GM19099 (cell line): ENCODE results near the gene CCL11.

Source experiments
- POLR2A ChIP-seq: IDR thresholded peaks from 3 replicates; pipeline ENCODE4 v1.6.1; 2011; ENCODE audit warnings: low read depth; ENCODE audit not compliant: insufficient read length; ENCODE audit errors: extremely low read depth

Gene CCL11

DNA sequence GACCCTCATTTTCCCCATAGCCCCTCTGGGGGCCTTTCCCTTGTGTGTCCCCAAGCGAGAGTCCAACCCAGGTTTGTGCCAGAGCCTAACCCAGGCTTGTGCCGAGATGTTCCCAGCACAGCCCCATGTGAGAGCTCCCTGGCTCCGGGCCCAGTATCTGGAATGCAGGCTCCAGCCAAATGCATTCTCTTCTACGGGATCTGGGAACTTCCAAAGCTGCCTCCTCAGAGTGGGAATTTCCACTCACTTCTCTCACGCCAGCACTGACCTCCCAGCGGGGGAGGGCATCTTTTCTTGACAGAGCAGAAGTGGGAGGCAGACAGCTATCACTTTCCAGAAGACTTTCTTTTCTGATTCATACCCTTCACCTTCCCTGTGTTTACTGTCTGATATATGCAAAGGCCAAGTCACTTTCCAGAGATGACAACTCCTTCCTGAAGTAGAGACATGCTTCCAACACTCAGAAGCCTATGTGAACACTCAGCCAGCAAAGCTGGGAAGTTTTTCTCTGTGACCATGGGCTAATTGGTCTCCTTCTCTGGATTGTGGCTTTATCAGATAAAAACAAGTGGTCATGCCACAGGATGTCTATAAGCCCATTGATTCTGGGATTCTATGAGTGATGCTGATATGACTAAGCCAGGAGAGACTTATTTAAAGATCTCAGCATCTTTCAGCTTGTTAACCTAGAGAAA, 33.0 kb upstream of the CCL11 start:
- TF ChIP-seq POLR2A = no peak

DNA sequence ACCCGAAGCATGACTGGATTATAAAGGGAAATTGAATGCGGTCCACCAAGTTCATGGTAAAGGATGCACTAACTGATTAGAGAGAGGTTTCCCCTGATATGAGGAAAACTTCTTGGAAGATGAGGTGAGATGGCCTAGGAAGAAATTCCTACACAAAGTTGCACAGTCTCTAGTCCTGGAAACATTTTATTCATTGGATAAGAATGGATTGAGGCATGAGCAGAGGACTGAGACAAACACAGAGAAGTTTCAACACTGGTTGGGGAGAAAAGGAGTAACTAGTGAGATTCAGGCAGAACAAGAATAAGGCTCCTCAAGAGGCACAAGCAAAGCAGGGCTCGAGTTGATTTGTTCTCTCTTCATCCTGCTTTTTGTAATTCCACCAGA, 32.4 kb upstream of the CCL11 start:
- no peak for TF ChIP-seq POLR2A

DNA sequence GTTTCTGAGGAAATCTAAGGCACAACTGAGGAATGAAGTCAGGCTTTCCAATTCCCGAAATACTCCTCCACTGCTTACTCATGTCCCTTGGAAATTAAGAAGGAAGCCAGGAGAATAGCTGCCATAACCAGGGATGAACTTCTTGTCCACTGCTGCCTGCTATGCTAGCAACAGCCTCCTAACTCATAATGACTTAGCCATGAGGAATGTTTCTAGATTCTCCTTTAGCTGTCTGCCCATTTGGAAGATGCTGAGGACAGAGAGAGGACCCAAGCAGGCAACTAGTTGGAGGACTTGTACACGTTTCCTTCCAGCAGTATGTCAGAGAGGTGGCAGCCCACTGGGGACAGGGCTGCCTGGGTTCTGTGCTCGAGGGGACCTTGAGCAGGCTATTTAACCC, 31.4 kb upstream of the CCL11 start:
- no peak for TF ChIP-seq POLR2A

DNA sequence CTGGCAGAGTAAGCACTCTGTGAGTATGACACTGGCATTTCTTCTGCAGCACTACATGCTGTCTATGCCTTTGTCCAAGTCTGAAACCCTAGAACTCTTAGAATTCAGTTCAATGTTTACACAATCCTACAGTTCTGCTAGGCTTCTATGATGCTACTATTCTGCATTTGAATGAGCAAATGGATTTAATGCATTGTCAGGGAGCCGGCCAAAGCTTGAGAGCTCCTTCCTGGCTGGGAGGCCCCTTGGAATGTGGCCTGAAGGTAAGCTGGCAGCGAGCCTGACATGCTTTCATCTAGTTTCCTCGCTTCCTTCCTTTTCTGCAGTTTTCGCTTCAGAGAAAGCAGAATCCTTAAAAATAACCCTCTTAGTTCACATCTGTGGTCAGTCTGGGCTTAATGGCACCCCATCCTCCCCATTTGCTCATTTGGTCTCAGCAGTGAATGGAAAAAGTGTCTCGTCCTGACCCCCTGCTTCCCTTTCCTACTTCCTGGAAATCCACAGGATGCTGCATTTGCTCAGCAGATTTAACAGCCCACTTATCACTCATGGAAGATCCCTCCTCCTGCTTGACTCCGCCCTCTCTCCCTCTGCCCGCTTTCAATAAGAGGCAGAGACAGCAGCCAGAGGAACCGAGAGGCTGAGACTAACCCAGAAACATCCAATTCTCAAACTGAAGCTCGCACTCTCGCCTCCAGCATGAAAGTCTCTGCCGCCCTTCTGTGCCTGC, 30.7 kb upstream of the CCL11 start, which contains the start of gene CCL2:
Gene CCL2, plus strand, starts transcription at position 635 of the 730 bp plus-strand sequence. Its CDS starts 65 bp downstream, at position 700.
- TF ChIP-seq POLR2A = no peak

DNA sequence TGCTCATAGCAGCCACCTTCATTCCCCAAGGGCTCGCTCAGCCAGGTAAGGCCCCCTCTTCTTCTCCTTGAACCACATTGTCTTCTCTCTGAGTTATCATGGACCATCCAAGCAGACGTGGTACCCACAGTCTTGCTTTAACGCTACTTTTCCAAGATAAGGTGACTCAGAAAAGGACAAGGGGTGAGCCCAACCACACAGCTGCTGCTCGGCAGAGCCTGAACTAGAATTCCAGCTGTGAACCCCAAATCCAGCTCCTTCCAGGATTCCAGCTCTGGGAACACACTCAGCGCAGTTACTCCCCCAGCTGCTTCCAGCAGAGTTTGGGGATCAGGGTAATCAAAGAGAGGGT, 30.2 kb upstream of the CCL11 start:
- TF ChIP-seq POLR2A = no peak

DNA sequence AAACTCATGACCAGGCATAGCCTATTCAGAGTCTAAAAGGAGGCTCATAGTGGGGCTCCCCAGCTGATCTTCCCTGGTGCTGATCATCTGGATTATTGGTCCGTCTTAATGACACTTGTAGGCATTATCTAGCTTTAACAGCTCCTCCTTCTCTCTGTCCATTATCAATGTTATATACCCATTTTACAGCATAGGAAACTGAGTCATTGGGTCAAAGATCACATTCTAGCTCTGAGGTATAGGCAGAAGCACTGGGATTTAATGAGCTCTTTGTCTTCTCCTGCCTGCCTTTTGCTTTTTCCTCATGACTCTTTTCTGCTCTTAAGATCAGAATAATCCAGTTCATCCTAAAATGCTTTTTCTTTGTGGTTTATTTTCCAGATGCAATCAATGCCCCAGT, 29.7 kb upstream of the CCL11 start:
- no peak for TF ChIP-seq POLR2A

DNA sequence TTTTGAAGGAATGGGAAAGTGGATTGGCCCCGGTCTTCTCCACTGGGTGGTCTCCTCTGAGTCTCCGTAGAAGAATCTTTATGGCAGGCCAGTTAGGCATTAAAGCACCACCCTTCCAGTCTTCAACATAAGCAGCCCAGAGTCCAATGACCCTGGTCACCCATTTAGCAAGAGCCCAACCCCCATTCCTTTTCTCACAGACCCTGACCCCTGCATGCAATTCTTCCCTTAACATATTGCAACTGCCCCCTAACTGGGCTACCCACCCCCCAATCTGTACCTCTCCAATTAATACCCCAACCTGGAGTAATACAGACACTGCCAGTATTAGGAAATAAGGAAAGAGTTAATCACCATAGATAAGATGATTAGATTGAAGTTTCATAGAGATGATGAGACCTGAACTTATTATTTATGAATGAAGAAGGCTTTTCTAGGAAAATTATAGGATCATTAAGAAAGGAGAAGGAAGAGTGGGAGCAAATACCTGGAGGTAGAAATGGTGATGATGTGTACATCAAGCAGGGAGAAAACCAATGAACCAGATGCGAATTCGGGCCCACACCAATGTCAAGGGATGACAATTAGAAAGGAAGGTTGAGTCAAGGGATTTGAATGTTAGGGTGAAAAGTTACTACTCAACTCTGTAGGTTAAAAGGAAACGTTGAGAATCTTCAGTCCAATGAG, 28.1 kb upstream of the CCL11 start:
- no peak for TF ChIP-seq POLR2A

DNA sequence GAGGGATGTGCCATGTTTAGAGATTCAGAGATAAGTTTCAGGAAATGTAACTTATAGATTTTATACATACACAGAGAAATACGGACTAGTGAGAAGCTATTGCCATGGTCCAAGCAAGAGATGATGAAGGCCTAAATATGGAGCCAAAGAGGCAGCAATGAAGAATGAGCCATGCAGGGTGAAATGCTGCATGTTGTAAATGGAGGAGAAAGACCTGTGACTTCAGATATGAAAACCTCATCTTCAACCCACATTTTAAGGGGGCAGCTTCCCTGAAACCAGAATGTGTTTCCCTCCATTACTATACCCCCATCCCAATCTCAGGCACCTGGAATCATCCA, 27.6 kb upstream of the CCL11 start:
- TF ChIP-seq POLR2A = no peak

DNA sequence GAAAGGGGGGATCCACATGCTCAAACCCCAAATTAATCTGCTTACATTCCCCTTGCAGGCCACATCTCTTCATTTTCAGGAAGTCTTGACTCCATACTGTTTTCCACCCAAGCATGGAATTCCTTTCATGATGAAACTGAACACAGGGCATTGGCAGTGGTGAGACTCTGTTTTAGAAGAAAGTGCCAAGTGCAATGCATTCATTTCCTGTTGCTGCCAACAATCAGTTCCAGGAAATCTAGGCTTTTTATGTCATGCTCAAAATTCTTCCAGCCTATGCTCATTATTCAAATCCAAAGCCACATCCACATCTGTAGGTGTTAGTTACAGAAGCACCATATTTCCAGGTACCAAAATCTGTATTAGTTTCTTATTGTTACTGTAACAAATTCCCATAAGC, 26.4 kb upstream of the CCL11 start:
- TF ChIP-seq POLR2A = no peak

DNA sequence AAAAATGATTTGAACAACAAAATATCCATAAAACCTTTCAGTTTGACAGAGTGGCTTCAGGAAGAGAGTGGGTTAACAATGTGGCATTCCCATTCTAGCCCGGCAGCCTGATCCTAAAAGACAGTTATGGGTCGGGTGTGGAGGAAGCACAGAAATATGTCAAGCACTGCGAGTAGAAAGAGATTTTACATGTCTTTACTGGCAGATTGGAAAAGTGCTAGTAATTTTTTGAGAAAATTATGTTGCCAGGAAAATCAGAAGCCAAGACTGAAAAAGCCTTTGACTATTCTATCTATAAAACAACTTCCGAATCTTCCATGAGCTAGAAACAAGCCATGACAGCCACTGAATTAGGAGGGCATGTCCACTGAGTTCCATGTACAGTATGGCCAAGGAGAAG, 24.7 kb upstream of the CCL11 start:
- no peak for TF ChIP-seq POLR2A

DNA sequence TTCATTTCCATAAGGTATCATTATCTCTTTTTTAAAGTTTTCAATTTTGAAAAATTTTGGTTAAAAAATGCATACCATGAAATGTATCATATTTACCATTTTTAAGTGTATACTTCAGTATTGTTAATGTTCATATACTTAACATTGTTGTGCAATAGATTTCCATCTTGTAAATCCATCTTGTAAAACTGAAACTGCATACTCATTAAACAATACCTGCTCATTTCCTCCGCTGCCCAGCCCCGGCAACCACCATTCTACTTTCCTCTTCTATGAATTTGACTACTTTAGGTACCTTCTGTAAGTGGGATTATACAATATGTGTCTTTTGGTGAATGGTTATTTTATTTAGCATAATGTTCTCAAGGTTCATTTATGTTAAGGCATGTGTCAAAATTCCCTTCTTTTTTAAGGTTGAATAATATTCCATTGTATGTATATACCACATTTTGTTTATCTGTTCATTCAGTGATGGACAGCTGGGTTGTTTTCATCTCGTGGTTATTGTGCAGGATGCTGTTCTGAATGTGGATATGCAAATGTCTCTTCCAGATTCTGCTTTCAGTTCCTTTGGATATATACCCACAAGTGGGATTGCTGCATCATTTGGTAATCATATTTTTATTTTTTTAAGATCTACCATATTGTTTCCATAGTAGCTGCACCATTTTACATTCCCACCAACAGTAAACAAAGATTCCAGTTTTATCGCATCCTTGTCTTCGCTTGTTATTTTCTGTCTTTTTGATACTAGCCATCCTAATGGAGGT, 23.8 kb upstream of the CCL11 start:
- no peak for TF ChIP-seq POLR2A

DNA sequence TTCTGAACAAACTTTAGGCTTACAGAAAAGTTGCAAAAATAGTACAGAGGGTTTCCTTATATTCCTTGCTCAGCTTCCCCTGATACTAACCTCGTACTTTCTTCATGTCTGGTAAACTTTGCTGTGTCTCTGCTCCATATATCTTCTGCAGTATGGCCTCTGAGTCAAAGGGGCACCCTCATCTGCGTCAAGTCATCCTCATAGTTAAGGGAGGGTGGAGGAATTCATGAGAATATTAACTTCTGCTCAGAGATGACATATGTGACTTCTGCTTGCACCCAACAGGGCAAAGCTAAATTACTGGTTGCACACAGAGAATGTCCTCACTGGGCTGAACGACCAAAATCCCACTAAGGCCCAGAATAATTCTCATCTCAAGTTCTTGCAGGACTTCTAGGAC, 19.8 kb upstream of the CCL11 start:
- TF ChIP-seq POLR2A = no peak

DNA sequence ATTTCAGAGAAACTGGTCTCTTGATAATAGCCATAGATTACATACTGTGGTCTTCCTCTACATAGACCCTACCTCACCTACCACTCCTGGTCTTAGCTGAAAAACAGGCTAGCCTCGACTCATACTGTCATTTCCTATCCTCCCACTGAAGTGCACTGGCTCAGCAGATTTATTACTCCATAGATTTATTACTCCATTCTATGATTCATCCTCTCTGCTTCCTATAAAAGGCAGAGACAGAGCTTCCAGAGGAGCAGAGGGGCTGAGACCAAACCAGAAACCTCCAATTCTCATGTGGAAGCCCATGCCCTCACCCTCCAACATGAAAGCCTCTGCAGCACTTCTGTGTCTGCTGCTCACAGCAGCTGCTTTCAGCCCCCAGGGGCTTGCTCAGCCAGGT, 15.6 kb upstream of the CCL11 start, which contains the start of gene CCL7:
Gene CCL7, plus strand, starts transcription at position 253 of the 400 bp plus-strand sequence. Its CDS starts 70 bp downstream, at position 323.
- no peak for TF ChIP-seq POLR2A

DNA sequence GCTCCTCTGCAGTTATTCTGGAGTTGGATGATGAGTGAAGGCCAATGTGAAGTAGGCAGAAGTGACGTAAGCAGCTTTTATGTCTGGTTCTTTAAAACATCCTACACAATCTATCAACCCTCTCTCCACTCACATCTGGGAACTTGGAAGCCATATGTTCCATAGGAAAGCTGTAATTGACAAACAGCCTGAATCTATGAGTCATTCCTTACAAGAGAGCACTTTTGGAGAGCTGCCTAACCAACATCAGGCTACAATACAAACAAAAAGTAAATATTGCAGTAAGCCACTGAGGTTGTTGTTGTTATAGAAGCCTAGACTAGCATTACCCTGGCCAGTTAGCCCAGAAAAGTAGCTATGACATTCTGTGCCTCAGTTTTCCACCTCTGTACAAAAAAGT, 9.7 kb upstream of the CCL11 start:
- no peak for TF ChIP-seq POLR2A

DNA sequence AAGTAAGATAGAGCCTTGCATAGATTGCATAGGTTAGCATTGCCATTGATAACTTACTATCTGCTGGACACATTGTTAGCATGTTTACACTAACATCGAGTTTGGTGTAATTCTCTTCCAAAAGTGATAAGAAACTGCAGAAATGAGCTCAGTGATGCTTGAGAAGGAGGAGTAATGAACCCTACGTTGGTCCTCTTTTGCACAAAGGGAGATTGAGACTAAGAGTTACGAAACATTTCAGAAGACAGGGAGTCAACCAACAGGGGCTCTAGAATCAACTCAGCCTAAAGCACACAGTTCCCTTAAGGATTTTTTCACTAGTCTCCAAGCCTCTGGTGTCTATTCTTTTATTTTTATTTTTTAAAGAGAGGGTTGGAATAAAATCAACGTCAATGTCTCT, 8.7 kb upstream of the CCL11 start:
- no peak for TF ChIP-seq POLR2A
